ENCODE results near the gene PWWP2B.

Gene PWWP2B

DNA sequence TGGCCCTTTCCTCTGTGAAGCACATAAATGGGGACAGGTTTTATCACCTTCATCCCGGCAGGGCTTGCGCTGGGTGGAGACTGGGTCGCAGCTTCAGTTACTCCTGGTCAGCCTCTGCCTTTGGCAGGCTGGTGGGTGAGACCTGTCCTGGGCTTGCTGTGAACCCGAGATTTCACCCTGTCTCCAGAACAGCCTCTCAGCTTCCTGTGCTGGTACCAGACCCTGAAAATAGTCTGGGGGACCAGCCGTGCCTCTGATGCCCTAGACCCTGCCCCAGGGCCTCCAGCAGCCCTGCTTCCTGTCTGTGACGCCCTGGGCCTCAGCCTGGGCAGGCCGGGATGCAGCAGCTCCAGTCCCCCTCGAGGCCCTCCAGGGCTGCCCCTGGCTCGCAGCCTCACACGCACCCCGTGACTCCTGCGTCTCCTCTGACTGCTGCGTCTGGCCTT lies 13.2 kb upstream of the PWWP2B start:
- Histone ChIP-seq H3F3A (ENCODE audit: insufficient read depth) (no peaks in the 10 kb centered on the region), H3K79me2 (ENCODE audit: insufficient read depth, low read length) (no peaks in the 10 kb centered on the region), H3K27me3 (ENCODE audit: low read length) (no peaks in the 10 kb centered on the region), H3K36me3 (ENCODE audit: low read length) (no peaks in the 10 kb centered on the region), H3K9ac (ENCODE audit: low read length) (no peak overlapping the region), H2AFZ (ENCODE audit: low read depth, low read length, severe bottlenecking) (no peak overlapping the region), H3K9me3 (ENCODE audit: insufficient read depth, low read length) (no peaks in the 10 kb centered on the region), H4K20me1 (ENCODE audit: low read depth, low read length) (no peaks in the 10 kb centered on the region), H3K4me2 (ENCODE audit: low read depth, low read length, poor library complexity, severe bottlenecking) (no peak overlapping the region), H3K27ac (ENCODE audit: low read depth, low read length) (no peak overlapping the region), H3K4me3 (ENCODE audit: insufficient read depth, low read length, poor library complexity, severe bottlenecking) (no peak overlapping the region), H3K9me2 (replicated peaks; ENCODE audit: insufficient read depth, low read length) (no peaks in the 10 kb centered on the region)
- TF ChIP-seq, protein P1, sequence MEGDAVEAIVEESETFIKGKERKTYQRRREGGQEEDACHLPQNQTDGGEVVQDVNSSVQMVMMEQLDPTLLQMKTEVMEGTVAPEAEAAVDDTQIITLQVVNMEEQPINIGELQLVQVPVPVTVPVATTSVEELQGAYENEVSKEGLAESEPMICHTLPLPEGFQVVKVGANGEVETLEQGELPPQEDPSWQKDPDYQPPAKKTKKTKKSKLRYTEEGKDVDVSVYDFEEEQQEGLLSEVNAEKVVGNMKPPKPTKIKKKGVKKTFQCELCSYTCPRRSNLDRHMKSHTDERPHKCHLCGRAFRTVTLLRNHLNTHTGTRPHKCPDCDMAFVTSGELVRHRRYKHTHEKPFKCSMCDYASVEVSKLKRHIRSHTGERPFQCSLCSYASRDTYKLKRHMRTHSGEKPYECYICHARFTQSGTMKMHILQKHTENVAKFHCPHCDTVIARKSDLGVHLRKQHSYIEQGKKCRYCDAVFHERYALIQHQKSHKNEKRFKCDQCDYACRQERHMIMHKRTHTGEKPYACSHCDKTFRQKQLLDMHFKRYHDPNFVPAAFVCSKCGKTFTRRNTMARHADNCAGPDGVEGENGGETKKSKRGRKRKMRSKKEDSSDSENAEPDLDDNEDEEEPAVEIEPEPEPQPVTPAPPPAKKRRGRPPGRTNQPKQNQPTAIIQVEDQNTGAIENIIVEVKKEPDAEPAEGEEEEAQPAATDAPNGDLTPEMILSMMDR (IDR thresholded peaks at IDR 0.05; ENCODE audit: insufficient read depth, low read length, poor library complexity, severe bottlenecking): no peak
- TF ChIP-seq EZH2phosphoT487 (conservative IDR thresholded peaks at IDR 0.05; ENCODE audit: low read length): no peak

DNA sequence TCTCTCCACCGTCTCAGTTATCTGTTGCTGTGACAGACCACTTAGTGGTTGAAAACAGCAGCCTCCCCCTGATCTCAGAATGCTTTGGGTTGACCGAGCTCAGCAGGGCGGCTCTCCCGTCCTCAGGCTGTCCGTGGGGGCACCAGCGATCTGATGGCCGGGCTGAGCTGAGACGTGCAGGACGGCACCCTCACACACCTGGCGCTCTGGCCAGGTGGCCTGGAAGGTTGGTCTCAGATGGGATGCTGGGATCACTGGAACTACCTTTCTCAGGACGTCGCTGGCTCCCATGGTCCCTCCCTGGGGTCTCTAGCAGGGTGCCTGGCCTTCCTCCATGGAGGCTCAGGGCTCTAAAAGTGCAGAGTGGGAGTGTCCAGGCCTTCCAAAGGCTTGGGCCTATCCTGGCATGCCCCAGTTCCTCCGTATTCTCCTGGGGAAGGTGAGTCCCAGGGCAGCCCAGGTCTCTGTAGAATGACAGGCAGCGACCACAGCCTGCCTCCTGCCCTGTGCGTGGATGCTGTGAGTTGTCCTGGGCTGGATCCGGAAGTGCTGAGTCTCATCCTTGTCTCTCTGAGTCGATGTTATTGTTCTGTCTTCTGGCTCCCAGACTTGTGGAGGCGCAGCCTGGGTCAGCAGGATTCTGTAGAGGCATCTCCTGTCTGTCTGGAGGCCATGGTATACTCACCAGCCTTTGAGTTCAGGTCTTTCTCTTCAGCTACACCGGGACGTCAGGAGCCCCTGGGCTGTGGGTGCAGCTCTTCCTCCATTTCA lies 12.2 kb upstream of the PWWP2B start:
- no peak overlapping the region for H3K4me2 ChIP-seq (ENCODE audit: low read depth, low read length, poor library complexity, severe bottlenecking)

DNA sequence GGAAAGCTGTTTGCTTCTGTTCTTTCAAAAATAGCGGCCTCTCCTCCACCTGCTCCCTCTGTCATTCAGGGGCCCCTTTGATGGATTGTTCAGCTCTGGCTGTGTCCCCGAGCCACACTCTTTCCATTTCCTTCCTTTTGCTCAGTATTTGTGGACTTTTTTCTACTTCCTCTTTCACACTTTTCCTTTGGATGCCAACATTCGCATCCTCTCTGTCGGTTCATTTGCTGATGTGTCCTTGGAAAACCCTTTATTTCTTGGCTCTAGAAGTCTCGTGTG lies 11.7 kb upstream of the PWWP2B start:
- no peaks in the 10 kb centered on the region for H3K79me2 ChIP-seq (ENCODE audit: insufficient read depth, low read length)
- no peaks in the 10 kb centered on the region for H3K27me3 ChIP-seq (ENCODE audit: low read length)
- no peak overlapping the region for H3K27ac ChIP-seq (ENCODE audit: low read depth, low read length)
- no peak overlapping the region for H3K9ac ChIP-seq (ENCODE audit: low read length)
- no peaks in the 10 kb centered on the region for H3K36me3 ChIP-seq (ENCODE audit: low read length)
- H3K4me3 ChIP-seq (ENCODE audit: insufficient read depth, low read length, poor library complexity, severe bottlenecking): no peak overlapping the region
- no peaks in the 10 kb centered on the region for H3K9me2 ChIP-seq (replicated peaks; ENCODE audit: insufficient read depth, low read length)
- no peaks in the 10 kb centered on the region for H4K20me1 ChIP-seq (ENCODE audit: low read depth, low read length)
- H3K9me3 ChIP-seq (ENCODE audit: insufficient read depth, low read length): no peaks in the 10 kb centered on the region
- H3F3A ChIP-seq (ENCODE audit: insufficient read depth): no peaks in the 10 kb centered on the region
- no peak for TF ChIP-seq EZH2phosphoT487 (conservative IDR thresholded peaks at IDR 0.05; ENCODE audit: low read length)
- TF ChIP-seq, protein P1 (IDR thresholded peaks at IDR 0.05; ENCODE audit: insufficient read depth, low read length, poor library complexity, severe bottlenecking): no peak
- H3K4me2 ChIP-seq (ENCODE audit: low read depth, low read length, poor library complexity, severe bottlenecking): no peak overlapping the region
- H2AFZ ChIP-seq (ENCODE audit: low read depth, low read length, severe bottlenecking): no peak overlapping the region

More for the DNA sequence above, 12.2 kb upstream of the PWWP2B start:
- no peak overlapping the region for H3K27ac ChIP-seq (ENCODE audit: low read depth, low read length)
- no peaks in the 10 kb centered on the region for H3K9me2 ChIP-seq (replicated peaks; ENCODE audit: insufficient read depth, low read length)
- no peak overlapping the region for H2AFZ ChIP-seq (ENCODE audit: low read depth, low read length, severe bottlenecking)
- H3F3A ChIP-seq (ENCODE audit: insufficient read depth): no peaks in the 10 kb centered on the region
- no peaks in the 10 kb centered on the region for H4K20me1 ChIP-seq (ENCODE audit: low read depth, low read length)
- H3K9me3 ChIP-seq (ENCODE audit: insufficient read depth, low read length): no peaks in the 10 kb centered on the region
- H3K36me3 ChIP-seq (ENCODE audit: low read length): no peaks in the 10 kb centered on the region
- no peak overlapping the region for H3K9ac ChIP-seq (ENCODE audit: low read length)
- H3K79me2 ChIP-seq (ENCODE audit: insufficient read depth, low read length): no peaks in the 10 kb centered on the region
- TF ChIP-seq EZH2phosphoT487 (conservative IDR thresholded peaks at IDR 0.05; ENCODE audit: low read length): no peak
- TF ChIP-seq, protein P1 (IDR thresholded peaks at IDR 0.05; ENCODE audit: insufficient read depth, low read length, poor library complexity, severe bottlenecking): no peak
- H3K27me3 ChIP-seq (ENCODE audit: low read length): no peaks in the 10 kb centered on the region
- no peak overlapping the region for H3K4me3 ChIP-seq (ENCODE audit: insufficient read depth, low read length, poor library complexity, severe bottlenecking)

Data from SU-DHL-6 (cell line).